HG03045 (cell line): ENCODE data around the gene RPS5.
"Not testable (repeated sequence)": the region's sequence is repeated elsewhere in the genome, so short reads cannot be mapped to it uniquely, and the experiment has no call there.

Source experiments
- ATAC-seq: cut with Tn5 transposase; IDR thresholded peaks from one replicate; pipeline ENCODE4 v1.9.1; 2021; ENCODE audit warnings: mild to moderate bottlenecking, moderate library complexity; ENCODE audit not compliant: unreplicated experiment

RPS5 gene

DNA sequence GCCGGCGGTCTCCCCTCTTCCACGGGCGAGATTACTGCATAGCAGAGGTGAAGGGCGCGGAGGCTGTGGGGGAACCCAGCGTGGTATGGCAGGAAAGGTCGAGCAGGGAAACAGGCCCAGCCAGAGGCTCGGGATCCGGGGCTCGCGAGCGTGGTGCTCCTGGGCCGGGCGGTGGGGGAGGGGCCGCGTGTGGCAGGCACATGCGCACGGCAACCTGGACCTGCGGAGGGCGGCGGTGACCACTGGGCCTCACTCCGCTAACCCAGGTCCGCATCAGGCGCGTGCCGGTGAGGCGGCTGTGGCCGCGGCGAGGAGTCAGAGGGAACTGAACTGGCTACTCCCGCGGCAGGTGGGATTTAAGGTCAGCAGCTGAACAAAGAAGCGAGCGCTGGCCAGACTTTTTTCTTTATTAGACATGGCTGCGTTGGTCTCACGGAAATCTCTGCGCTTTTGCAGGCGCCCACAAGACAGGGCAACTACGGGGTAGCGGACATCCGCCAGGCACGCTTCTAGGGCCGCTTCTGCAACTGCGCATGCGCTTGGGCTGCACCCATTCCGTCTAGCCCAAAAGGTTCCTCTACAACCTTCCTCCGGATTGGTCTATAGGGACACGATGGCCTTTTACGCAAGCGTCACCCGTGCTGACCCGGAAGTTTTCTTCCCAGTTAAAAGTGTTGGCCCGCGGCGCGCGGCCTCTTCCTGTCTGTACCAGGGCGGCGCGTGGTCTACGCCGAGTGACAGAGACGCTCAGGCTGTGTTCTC, at the start of gene RPS5:
TSS of gene RPS5 (plus strand) at position 694 of the 762 bp plus-strand sequence. CDS start 869 bp downstream, outside the sequence.
- peak; percentile 84 for ATAC-seq

- no peak for ATAC-seq
Observed at GRCh38 chr19:58338336-58338735, 48.7 kb upstream of the RPS5 start.

DNA sequence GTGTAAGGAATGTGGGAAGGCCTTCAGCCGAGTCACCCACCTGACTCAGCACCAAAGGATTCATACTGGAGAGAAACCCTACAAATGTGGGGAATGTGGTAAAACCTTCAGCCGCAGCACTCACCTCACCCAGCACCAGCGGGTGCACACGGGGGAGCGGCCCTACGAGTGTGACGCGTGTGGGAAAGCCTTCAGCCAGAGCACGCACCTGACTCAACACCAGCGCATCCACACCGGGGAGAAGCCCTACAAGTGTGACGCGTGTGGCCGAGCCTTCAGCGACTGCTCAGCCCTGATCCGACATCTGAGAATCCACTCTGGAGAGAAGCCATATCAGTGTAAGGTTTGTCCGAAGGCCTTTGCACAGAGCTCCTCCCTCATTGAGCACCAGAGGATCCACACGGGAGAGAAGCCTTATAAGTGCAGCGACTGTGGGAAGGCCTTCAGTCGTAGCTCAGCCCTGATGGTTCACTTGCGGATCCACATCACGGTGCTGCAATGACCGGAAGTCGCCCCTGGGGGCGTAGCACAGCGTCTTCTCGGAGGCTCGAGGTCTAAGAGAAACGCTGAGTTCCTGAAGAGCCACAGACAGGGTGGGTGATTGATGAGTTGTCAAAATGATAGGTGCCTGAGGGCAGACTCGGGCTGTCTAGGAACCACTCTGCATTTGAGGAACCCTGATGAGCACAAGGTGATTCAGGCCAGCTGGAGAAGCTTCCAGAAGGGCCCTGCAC, 48.1 kb upstream of the RPS5 start:
- ATAC-seq: no peak

DNA sequence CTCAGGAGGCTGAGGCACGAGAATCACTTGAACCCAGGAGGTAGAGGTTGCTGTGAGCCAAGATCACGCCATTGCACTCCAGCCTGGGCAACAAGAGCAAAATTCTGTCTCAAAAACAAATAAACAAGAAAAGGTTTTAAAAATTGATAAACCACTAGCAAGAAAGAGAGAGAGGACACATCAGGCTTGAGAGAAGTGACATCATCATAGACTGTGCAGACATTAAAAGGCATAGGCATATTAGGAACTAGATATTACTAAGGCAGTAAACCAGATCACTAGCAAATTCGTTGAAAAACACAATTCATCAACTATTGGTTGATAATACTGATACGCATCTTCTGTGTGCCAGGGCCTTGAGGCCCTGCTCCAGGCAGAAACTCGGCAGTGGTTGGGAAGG, 41.5 kb upstream of the RPS5 start:
- no peak for ATAC-seq

GRCh38 chr19:58346961-58347929, 39.8 kb upstream of the RPS5 start:
- ATAC-seq: peak; percentile 80

- ATAC-seq: not testable (repeated sequence)
Observed at GRCh38 chr19:58348080-58348479, 39.0 kb upstream of the RPS5 start.

GRCh38 chr19:58349590-58349989, 37.5 kb upstream of the RPS5 start:
- ATAC-seq: no peak

DNA sequence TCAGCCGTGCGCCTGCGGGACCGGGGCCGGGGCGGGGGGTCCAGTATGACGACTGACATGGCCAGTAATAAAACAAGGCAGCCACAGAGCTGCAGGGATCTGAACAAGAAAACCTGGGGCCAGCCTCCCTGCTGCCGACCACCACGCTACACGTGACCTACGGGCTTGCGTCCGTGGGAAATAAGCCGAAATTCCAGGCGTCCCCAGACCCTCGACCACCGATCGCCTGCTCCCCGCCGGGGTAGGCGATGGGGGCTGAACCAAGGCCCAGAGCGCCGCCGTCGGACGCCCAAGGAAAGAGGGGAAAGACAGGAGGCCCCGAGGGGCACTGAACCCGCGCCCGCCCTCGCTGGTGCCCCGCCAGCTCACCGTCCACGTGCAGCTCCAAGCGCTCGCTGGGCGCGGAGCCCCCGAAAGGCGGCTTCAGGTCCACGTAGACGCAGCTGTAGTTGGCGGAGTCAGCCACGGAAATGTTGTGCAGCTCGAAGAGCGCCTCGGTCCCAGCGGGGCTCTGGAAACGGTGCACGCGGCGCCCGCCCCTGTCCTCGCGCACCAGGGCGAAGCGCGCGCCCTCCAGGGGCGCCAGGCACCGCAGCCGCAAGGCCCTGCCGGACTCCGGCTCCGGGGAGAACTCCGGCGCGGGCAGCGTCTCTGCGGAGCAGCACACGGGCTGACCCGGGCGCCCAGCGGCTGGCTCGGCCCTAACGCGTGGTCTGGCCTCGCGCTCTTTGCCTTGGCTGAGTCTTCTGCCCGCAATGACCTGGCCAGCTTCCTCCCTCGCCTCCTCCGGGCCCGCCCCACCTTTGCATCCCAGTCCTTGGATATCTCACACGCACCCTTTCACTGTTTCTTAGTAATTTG, 36.8 kb upstream of the RPS5 start:
- no peak for ATAC-seq

DNA sequence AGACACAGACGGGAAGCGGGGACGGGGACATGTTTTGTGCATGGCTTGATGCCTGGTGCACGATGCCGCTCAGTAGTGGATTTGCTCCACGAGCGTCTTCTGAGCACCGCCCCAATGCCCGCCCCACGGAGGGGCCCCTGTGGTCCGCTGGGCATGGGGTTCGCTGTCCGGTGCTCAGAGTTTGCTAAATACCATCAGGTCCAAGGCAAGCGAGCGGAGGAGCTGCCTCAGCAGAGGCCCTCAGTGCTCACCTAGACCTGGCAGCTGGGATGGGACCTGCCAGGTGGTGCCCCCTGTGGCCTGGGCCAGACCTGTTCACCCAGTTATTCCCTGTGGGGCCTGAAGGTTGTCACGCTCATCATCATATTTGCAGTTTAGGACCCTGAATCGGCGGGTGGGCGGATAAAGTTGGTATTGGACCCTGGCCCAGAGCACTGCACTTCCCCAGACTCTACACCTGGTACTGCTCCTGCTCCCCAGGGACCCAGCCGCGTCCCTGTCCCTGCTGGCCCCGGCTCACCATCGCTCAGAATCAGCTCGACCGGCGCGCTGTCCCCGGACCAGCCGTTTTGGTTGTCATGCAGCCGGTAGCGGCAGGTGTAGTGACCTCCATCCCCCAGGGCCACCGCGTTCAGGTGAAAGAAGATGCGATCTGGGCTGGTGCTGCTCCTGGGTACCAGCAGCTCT, 36.1 kb upstream of the RPS5 start:
- ATAC-seq: no peak

GRCh38 chr19:58351558-58351878, 35.6 kb upstream of the RPS5 start:
- no peak for ATAC-seq

- no peak for ATAC-seq
Observed at GRCh38 chr19:58351990-58352755, 34.9 kb upstream of the RPS5 start.

GRCh38 chr19:58352760-58353671, 34.1 kb upstream of the RPS5 start, which contains the start of gene A1BG:
Gene A1BG, minus strand, starts transcription at chr19:58353492. Its CDS starts 55 bp downstream, at chr19:58353437.
- no peak for ATAC-seq

DNA sequence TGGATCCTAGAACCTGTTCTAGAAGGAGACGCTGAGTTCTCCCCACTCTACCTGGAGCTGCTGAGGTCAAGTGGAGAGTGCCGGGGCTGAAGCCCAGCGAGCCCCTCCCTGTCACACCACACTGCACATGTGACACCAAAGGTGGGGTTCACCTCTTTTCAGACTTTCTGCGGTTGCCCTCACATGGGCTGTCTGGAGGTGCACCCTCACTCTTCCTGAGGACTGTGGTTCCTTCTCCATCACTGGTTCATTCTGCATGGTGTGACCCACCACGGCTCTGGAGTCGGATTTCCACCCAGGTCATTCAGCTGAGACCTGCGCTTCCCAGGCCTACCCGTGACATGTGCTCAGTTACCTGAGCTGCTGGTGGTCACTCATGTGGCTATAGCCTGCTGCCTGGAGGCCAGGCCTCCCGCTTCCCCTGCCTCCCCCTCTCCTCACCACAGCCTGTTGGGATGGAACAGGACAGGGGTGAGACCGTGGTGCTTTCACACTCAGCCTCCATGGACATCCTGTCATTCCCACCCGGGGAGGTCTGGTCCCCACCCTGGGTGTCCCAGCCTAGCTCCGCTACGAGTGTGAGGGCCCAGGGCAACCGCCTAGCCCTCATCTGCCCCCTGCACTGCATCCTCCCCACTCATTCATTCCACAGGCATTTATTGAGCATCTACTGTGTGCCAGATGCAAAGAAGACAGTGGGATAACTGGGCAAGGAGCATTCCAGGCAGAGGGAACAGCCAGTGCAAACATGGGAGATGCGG, 33.2 kb upstream of the RPS5 start:
- no peak for ATAC-seq

GRCh38 chr19:58354478-58355030, 32.5 kb upstream of the RPS5 start:
- no peak for ATAC-seq

DNA sequence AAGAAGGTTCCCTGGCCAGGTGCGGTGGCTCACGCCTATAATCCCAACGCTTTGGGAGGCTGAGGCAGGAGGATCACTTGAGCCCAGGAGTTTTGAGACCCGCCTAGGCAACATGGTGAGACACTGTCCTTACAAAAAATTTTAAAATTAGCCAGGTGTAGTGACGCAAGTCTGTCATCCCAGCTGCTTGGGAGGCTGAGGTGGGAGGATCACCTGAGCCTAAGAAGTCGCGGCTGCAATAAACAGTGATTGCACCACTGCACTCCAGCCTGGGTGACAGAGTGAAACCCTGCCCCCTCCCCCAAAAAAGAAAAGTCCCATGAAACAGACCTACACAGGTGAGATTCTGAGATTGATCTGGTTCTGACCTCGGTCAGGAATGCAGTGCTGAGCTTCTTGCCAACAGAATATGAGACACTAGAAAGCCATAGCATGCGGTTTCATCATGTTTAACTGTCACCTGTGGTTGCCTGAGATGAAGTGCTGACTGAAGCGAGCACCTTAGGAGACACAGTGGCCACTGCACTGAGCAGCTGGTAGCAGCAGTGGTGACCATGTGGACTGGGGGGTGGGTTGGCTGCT, 31.8 kb upstream of the RPS5 start:
- ATAC-seq: no peak
